Effector memory CD8-positive, alpha-beta T cell (primary cell): Measurements from ENCODE around the gene ACBD6.

ENCODE experiments used
- ATAC-seq: fragments of 150-1000 bp; cut with Tn5 transposase; replicated peaks from 2 replicates; pipeline ENCODE4 v1.10.0; 2021; ENCODE audit warnings: mild to moderate bottlenecking, moderate library complexity
- DNase-seq, 3 experiments: peaks; one replicate each; pipeline ENCODE4 v3.0.0; 2021
- H3K27ac Mint-ChIP-seq, 2 donors: one replicate each; pipeline ENCODE4 v1.8.0; 2022; ENCODE audit warnings: mild to moderate bottlenecking in 2 of 2, mixed read lengths in 2 of 2, moderate library complexity in 2 of 2
- H3K27me3 Mint-ChIP-seq, 2 donors: one replicate each; pipeline ENCODE4 v1.8.0; 2022; ENCODE audit warnings: mixed read lengths in 2 of 2
- H3K36me3 Mint-ChIP-seq: one replicate; pipeline ENCODE4 v1.8.0; 2022; ENCODE audit warnings: mild to moderate bottlenecking, moderate library complexity, mixed read lengths; ENCODE audit not compliant: insufficient read depth
- H3K4me1 Mint-ChIP-seq, 2 donors: one replicate each; pipeline ENCODE4 v1.8.0; 2022; ENCODE audit warnings: low read depth in 2 of 2, mixed read lengths in 2 of 2
- H3K4me3 Mint-ChIP-seq, 2 donors: one replicate each; pipeline ENCODE4 v1.8.0; 2022; ENCODE audit warnings: mild to moderate bottlenecking in 2 of 2, mixed read lengths in 2 of 2, moderate library complexity in 2 of 2
- H3K9me3 Mint-ChIP-seq, 2 donors: one replicate each; pipeline ENCODE4 v1.8.0; 2022; ENCODE audit warnings: mixed read lengths in 2 of 2

The ACBD6 gene

DNA sequence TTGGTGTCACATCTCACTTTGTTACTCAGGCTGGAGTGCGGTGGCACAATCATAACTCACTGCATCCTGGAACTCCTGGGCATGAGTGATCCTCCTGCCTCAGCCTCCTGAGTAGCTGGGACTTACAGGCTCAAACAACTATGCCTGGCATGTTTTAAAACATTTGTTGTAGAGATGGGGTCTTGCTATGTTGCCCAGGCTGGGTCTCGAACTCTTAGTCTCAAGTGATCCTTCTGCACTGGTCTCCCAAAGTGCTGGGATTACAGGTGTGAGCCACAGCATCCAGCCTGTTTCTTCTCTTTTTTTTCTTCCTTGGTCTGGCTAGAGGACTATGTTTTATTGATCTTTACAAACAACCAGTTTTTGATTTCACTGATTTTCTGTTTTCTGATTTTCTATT lies 207.7 kb downstream of the ACBD6 start:
- no peaks in the 10 kb centered on the region for H3K9me3 Mint-ChIP-seq
- H3K27ac Mint-ChIP-seq, result no peak overlapping the region
- H3K4me3 Mint-ChIP-seq, result no peak overlapping the region
- H3K36me3 Mint-ChIP-seq, result no peaks in the 10 kb centered on the region
- no peak for ATAC-seq
- DNase-seq, result no peak
- no peaks in the 10 kb centered on the region for H3K27me3 Mint-ChIP-seq
- H3K4me1 Mint-ChIP-seq, result peaks cover 0 to 5% of the 10 kb centered on the region in 2 donors

DNA sequence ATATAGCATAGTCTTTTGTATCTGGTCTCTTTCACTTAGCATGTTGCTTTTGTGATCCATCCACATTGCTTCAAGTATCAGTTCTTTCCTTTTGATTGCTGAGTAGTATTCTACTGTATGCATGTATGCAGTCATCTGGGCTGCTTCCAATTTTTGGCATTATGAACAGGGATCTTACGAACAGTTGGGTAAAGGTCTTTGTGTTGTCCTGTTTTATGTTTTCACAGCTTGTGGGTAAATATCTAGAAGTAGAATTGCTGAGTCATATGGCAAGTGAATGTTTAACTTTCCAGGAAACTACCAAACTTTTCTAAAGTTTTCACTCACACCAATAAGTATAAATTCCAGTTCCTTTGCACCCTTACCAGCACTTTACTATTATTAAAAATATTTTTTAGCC lies 211.4 kb downstream of the ACBD6 start:
- no peak overlapping the region for H3K4me3 Mint-ChIP-seq
- H3K4me1 Mint-ChIP-seq, result peaks cover 0 to 9% of the 10 kb centered on the region in 2 donors
- no peak overlapping the region for H3K27ac Mint-ChIP-seq
- peaks cover 18% of the 10 kb centered on the region for H3K36me3 Mint-ChIP-seq
- no peak for ATAC-seq
- H3K9me3 Mint-ChIP-seq, result no peaks in the 10 kb centered on the region
- H3K27me3 Mint-ChIP-seq, result no peaks in the 10 kb centered on the region
- DNase-seq, result no peak

DNA sequence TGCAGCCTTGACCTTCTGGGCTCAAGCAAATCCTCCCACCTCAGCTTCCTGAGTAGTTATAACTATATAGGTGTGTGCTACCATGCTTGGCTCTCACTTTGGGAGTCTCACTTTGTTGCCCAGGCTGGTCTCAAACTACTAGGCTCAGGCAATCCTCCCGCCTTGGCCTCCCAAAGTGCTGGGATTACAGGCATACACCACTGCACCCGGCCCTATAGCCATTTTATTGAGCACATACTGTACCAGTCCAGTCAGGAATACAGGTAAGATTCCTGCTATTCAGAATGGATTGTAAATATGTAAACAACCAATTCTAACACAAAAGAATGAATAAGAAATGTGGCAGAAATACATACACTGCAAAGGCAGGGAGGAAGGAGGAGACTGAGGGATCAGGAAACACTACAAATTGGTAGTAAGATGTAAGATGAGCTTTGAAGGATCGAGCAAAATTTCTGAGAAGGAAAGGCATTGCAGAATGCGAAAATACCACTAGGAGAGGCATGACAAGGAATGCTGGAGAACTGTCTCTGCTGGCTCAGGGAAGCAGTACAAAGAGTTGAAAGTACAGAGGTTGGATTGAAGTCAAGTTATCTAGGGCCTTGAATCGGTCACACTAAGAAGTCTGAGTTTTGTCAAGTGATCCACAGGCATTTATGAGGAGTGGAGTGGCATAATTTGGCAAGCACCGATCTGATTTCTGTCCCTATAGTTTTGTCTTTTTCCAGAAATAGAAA lies 211.9 kb downstream of the ACBD6 start:
- H3K4me1 Mint-ChIP-seq, result peaks cover 0 to 9% of the 10 kb centered on the region in 2 donors
- no peak overlapping the region for H3K4me3 Mint-ChIP-seq
- DNase-seq (no peak), ATAC-seq (no peak)
- no peaks in the 10 kb centered on the region for H3K9me3 Mint-ChIP-seq
- H3K36me3 Mint-ChIP-seq, result peaks cover 18% of the 10 kb centered on the region
- H3K27me3 Mint-ChIP-seq, result no peaks in the 10 kb centered on the region
- H3K27ac Mint-ChIP-seq, result no peak overlapping the region

DNA sequence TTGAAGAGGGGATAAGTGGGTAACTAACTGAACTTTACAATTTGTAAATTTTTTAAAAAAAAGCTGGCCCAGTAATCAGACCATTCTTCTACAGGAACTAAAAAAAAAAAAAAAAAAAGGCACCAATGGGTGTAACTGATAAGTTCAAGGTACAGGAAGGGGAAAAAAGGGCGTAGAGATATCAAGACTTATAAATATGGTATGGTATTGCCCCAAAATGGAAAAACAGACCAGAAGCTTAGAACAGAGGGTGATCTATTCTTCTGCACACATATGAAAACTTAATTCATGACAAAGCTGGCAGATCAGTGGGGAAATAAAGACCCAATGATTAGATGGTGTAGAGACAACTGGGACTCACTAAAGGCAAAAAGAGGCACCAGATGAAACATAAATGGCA lies 213.4 kb downstream of the ACBD6 start:
- Mint-ChIP-seq H3K27ac (no peak overlapping the region), H3K9me3 (no peaks in the 10 kb centered on the region), H3K4me3 (no peak overlapping the region), H3K27me3 (no peaks in the 10 kb centered on the region), H3K36me3 (peaks cover 23% of the 10 kb centered on the region), H3K4me1 (peaks cover 1 to 9% of the 10 kb centered on the region in 2 donors)
- DNase-seq, result no peak
- ATAC-seq, result no peak

DNA sequence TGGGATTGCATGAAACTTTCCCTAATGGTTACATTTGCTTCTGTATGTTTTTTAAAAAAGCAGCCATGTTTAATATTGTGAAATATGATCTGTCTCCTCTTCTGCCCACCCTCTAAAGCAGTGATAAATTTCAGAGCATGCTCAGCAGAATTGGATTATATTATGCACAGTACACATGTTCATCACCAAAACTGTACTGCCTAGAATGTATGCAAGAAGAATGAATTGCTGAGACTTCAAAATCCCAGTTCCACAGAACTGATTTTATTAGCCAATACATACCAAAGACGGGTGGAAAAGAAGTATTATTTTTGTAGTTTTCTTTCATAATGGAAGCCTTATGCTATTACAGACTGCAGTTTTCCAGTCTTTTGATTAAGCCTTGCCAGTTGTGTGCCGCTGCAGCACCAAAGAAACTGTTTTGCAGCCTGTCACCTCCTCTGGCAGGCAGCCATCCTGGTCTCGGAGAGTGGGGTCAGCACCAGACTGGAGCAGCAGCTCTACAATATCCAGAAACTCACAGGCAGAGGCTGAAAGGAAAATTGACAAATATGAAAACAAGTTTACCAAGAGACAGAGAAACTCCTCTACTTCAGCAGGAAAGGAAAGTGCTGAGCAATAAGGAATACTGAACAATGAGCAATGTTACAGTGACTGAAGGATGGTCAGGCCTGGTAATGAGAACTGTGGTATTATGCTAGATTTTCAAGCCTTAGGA lies 214.2 kb downstream of the ACBD6 start:
- Mint-ChIP-seq H3K27ac (no peak overlapping the region), H3K4me1 (peaks cover 1 to 9% of the 10 kb centered on the region in 2 donors), H3K36me3 (peaks cover 23% of the 10 kb centered on the region), H3K9me3 (no peaks in the 10 kb centered on the region), H3K4me3 (no peak overlapping the region), H3K27me3 (no peaks in the 10 kb centered on the region)
- DNase-seq (no peak), ATAC-seq (no peak)

DNA sequence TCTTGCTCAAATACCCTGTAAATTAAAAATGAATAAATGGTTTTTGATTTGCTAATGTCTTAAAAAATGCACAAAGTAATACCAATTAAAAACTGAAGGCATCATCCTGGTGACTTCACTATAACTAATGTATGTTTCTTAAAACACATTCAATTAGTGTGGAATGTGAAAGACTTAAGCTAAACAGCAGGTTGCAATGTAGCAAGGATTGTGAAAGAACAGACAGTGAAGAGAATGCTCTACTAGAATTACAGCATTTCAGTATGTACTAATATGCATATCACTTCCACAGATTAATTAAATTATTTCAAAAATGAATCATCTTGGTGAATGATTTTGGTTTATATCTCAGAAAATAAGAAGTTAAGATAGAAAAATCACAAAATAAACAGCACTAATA lies 216.0 kb downstream of the ACBD6 start:
- no peak for DNase-seq
- Mint-ChIP-seq H3K4me1 (peaks cover 1 to 9% of the 10 kb centered on the region in 2 donors), H3K4me3 (no peak overlapping the region), H3K27ac (no peak overlapping the region), H3K36me3 (peaks cover 23% of the 10 kb centered on the region), H3K27me3 (no peaks in the 10 kb centered on the region), H3K9me3 (no peaks in the 10 kb centered on the region)
- no peak for ATAC-seq

DNA sequence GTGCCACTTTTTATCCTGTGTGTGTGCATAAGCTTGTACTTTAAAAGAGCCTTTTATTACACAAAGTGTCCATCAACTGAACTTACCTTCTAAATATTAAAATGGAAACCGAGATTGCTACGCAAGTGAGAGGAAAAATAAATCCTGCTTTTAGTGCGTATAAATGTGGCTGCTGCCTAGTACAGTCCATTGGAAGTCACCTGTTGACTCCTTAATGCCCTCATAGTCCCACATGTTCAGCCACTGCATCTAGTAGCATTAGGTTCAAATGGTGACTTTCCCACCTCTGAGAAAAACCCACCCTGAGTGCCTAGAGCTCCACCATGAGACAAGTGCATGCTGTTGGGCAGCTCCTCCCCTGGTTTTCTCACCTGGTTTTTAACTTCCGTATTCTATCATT lies 219.3 kb downstream of the ACBD6 start:
- Mint-ChIP-seq H3K36me3 (peaks cover 26% of the 10 kb centered on the region), H3K27me3 (no peaks in the 10 kb centered on the region), H3K4me3 (no peak overlapping the region), H3K4me1 (peaks cover 0 to 1% of the 10 kb centered on the region in 2 donors), H3K27ac (no peak overlapping the region), H3K9me3 (no peaks in the 10 kb centered on the region)
- DNase-seq (no peak), ATAC-seq (no peak)

DNA sequence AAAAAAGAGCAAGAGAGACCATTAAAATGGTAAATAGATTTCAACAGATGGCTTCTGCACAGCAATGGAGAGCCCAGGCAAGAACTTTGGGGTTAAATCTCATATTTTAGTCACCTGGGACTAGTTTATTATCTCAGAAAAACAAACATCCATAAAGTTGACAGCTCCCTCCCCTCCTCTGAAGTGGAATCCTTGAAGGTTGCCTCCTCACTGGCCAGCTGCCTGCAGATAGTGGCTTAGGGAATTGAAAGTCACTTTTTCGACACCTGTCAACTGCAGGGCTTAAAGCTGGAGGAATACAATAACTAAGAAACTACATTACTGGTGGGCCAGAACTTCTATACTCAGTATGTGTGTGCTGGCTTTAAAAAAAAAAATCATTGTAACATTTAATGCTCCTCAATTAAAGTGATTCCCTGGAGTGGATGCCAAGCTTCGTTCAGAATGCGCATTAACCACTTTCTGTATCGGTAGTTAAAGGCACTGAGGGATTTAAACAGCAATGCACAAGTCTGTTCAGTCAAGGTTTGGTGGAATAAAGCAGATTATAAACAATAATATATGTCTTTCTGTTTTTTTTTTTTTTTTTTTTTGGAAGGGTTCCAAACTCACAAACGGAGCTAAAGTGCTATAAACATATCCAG lies 219.9 kb downstream of the ACBD6 start:
- no peaks in the 10 kb centered on the region for H3K9me3 Mint-ChIP-seq
- ATAC-seq, result no peak
- DNase-seq, result no peak
- peaks cover 0 to 1% of the 10 kb centered on the region in 2 donors for H3K4me1 Mint-ChIP-seq
- H3K36me3 Mint-ChIP-seq, result peaks cover 21% of the 10 kb centered on the region
- H3K4me3 Mint-ChIP-seq, result no peak overlapping the region
- no peaks in the 10 kb centered on the region for H3K27me3 Mint-ChIP-seq
- H3K27ac Mint-ChIP-seq, result no peak overlapping the region

DNA sequence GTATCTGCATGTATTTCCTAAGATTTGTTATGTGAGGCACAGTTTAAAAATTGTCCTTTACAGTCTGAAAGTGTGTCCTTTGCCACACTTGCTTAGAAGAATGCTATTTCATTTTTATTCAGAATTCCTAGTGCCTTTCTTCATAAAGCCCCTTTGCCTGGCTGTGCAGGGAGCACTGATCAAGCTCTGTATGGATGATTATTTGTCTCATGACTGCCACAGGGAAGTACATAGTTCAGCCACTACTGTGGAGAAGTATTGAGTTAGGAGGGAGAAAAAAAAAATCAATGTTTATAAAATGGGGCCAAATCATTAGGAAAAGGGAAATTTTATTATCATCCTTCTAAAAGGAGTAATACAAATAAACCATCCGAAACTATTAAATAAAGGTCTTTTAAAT lies 220.9 kb downstream of the ACBD6 start:
- peaks cover 11% of the 10 kb centered on the region for H3K36me3 Mint-ChIP-seq
- H3K9me3 Mint-ChIP-seq, result no peaks in the 10 kb centered on the region
- no peaks in the 10 kb centered on the region for H3K27me3 Mint-ChIP-seq
- no peak overlapping the region for H3K4me3 Mint-ChIP-seq
- peaks cover 0 to 1% of the 10 kb centered on the region in 2 donors for H3K4me1 Mint-ChIP-seq
- DNase-seq (no peak), ATAC-seq (no peak)
- no peak overlapping the region for H3K27ac Mint-ChIP-seq

DNA sequence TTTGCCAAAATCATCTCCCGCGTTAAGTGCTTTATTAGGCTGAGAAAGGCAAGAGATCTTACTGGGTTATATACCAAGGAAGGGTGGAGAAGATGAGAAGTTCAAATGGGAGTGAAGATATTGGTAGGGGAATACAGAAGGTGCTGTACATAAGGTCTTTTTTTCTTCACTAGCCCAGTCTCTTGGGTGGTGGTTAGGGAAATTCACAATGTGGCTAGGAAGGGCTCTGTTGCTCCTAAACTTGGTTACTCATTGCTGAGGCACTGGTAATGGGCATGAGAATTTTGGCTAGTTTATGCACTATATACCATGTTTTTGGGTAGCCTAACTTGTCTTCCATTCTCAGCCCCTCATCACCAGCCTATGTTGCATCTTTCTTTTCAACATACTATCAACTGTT lies 221.8 kb downstream of the ACBD6 start:
- Mint-ChIP-seq H3K27me3 (no peaks in the 10 kb centered on the region), H3K9me3 (no peaks in the 10 kb centered on the region), H3K4me1 (peaks cover 0 to 1% of the 10 kb centered on the region in 2 donors), H3K27ac (no peak overlapping the region), H3K4me3 (no peak overlapping the region), H3K36me3 (peaks cover 11% of the 10 kb centered on the region)
- DNase-seq (no peak), ATAC-seq (no peak)

DNA sequence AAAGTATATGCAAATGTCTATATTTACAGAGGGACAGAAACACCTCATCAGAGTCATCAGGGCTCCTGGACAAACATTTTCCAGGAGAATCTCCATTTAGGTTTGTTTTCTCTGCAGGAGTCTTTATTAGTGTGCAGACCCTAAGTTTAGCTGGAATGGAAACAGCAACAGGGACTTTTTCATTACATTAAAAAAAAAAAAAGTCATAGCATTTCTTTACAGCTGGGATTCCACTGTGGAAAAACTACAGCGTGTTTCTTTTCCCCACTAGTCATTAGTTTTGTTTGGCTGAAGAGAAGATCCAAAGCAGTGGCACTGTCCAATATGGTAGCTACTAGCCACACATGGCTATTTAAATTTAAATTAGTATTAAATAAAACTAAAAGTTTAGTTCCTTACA lies 222.7 kb downstream of the ACBD6 start:
- no peak for DNase-seq

DNA sequence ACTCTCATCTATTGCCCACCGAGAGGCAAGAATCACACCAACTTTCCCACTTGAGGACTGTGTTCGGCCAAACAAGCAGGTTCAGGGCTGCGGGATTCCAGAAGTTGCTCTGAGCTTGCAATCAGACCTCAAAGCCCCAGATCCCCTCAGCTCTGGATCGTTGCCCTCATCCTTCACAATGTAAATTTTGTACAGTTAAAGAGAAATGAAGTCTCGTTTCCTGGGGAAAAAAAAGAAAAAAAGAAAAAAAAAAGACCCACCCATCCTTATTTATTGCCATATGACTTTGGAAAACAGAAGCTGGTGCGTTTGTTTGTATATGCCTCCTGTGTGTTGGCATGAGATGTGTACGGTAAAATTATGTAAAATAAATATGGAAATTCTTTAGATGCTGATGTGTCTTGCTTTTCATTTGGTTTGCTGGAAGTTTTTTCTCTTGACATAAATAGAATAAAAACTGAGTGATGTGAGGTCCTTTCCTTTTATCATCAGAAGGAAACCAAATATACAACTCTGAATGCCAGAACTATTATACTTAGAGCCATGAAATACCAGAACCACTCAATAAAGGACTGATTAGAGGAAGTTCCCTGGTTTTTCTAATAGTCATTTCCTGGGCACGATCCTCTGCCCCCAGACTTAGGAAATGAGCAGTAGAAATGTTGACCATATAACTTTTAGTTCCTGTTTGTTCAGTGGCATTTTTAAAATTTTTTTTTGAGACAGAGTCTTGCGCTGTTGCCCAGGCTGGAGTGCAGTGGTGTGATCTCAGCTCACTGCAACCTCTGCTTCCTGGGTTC lies 223.6 kb downstream of the ACBD6 start:
- ATAC-seq, result no peak
- Mint-ChIP-seq H3K4me3 (no peak overlapping the region), H3K27me3 (no peaks in the 10 kb centered on the region), H3K27ac (no peak overlapping the region), H3K9me3 (no peaks in the 10 kb centered on the region), H3K36me3 (peaks cover 6% of the 10 kb centered on the region), H3K4me1 (no peaks in the 10 kb centered on the region)
- no peak for DNase-seq

More for the DNA sequence above, 222.7 kb downstream of the ACBD6 start:
- ATAC-seq, result no peak
- H3K27me3 Mint-ChIP-seq, result no peaks in the 10 kb centered on the region
- H3K36me3 Mint-ChIP-seq, result peaks cover 9% of the 10 kb centered on the region
- H3K9me3 Mint-ChIP-seq, result no peaks in the 10 kb centered on the region
- H3K27ac Mint-ChIP-seq, result no peak overlapping the region
- no peak overlapping the region for H3K4me3 Mint-ChIP-seq
- H3K4me1 Mint-ChIP-seq, result peaks cover 0 to under 1% of the 10 kb centered on the region in 2 donors

DNA sequence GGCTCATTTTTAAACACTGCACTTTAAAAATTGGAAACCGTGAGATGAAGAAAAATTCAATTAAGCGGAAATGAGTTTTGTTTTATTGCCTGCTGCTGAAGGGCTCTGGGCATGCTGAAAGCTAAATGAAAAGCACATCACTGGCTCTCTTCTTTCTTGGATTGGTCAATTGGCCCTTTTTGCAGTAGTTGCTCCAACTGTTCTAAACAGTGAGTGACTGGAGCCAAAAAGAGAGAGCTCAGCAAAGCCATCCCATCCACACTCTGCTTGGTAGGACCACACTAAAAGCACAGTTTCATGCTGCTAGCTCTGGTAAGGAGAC lies 224.2 kb downstream of the ACBD6 start:
- DNase-seq (no peak), ATAC-seq (no peak)
- Mint-ChIP-seq H3K27me3 (no peaks in the 10 kb centered on the region), H3K4me3 (no peak overlapping the region), H3K9me3 (no peaks in the 10 kb centered on the region), H3K27ac (no peak overlapping the region), H3K36me3 (peaks cover 6% of the 10 kb centered on the region), H3K4me1 (no peaks in the 10 kb centered on the region)
